ENCODE results near the gene SLC38A10. TPM values are rescaled to one million over a fixed set of nuclear protein-coding genes. Genes with fewer than 3 reads are reported as not detected.

SLC38A10 gene
- total RNA-seq (2022; extraction: Qiagen RNA extraction; ENCODE audit: low read depth), result 52.1 to 80.0 TPM (median 72.8 TPM) in 5 replicates

GRCh38 chr17:81295031-81295675, at the start of gene SLC38A10:
SLC38A10 (minus strand) TSS chr17:81295307; CDS start chr17:81294921, 386 bp downstream.

DNA sequence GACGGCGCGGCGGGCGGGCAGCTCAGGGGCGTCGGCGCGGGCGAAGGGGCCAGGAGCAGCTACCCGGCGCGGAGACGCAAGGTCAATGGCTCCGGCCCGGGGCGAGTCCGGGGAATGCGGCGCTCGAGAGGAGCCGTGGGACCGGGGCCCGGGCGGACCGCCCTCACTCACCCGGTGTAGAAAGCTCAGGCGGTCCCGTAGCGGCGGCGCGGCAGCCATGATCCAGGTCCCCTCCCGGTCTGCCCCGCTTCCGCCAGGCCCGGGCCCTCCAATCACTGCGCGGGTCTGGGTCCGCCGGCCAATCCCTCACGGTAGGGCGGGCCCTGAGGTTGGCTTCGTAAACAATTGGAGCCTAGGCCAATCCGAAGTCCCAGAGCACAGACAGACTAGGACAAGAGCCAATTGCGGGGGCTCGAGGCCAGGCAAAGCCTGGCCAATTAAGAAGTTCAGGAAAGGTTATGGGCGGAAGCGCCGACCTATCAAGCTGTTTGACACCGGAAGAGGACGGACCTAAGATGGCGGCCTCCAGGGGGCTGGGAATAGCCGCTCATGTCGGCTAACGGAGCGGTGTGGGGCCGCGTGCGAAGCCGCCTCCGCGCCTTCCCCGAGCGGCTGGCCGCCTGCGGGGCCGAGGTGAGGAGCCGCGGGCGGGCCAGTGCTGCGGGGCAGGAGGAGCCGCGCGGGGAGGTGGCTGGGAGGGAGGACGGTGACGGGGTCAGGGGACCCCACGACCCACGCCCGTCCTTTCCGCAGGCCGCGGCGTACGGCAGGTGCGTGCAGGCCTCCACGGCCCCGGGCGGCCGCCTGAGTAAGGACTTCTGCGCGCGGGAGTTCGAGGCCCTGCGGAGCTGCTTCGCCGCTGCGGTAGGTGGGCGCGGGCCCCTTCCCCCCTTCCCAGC, 56.0 kb downstream of the SLC38A10 start, which contains the start of the genes NDUFAF8 and TEPSIN:
NDUFAF8 (plus strand) TSS at position 504 of the 899 bp plus-strand sequence; CDS start at position 550, 46 bp downstream.
TEPSIN (minus strand) TSS at position 241 of the 899 bp plus-strand sequence; CDS start at position 219, 22 bp downstream.

GRCh38 chr17:81222906-81223761, 72.0 kb downstream of the SLC38A10 start, which contains the start of gene CEP131:
CEP131 (minus strand) TSS chr17:81222965; CDS start chr17:81220056, 2,909 bp downstream.

Other genes starting within 250 kb of the SLC38A10 start
- not detected in 5 replicates for gene PVALEF, start 129.8 kb downstream of the SLC38A10 start, total RNA-seq (2022; extraction: Qiagen RNA extraction; ENCODE audit: low read depth)
- gene AATK, start 129.1 kb downstream of the SLC38A10 start, total RNA-seq (2022; extraction: Qiagen RNA extraction; ENCODE audit: low read depth), result 0.23 to 0.52 TPM (median 0.43 TPM) in 5 replicates
- 6.3 to 9.6 TPM (median 7.9 TPM) in 5 replicates for gene CEP131, start 72.3 kb downstream of the SLC38A10 start, total RNA-seq (2022; extraction: Qiagen RNA extraction; ENCODE audit: low read depth)
- 18.0 to 33.4 TPM (median 28.4 TPM) in 5 replicates for gene TEPSIN, start 56.3 kb downstream of the SLC38A10 start, total RNA-seq (2022; extraction: Qiagen RNA extraction; ENCODE audit: low read depth)
- 98.7 to 229 TPM (median 216 TPM) in 5 replicates for gene NDUFAF8, start 56.0 kb downstream of the SLC38A10 start, total RNA-seq (2022; extraction: Qiagen RNA extraction; ENCODE audit: low read depth)
- 12.9 to 18.2 TPM (median 15.4 TPM) in 5 replicates for gene BAHCC1, start 100.2 kb upstream of the SLC38A10 start, total RNA-seq (2022; extraction: Qiagen RNA extraction; ENCODE audit: low read depth)
- 4,839 to 6,943 TPM (median 5,456 TPM) in 5 replicates for gene ACTG1, start 217.5 kb upstream of the SLC38A10 start, total RNA-seq (2022; extraction: Qiagen RNA extraction; ENCODE audit: low read depth)
- 0.61 to 2.0 TPM (median 0.89 TPM) in 5 replicates for gene FSCN2, start 233.1 kb upstream of the SLC38A10 start, total RNA-seq (2022; extraction: Qiagen RNA extraction; ENCODE audit: low read depth)